Keratinocyte (primary cell): ENCODE results near the gene BIN2. TPM values are rescaled to one million over a fixed set of nuclear protein-coding genes. Genes with fewer than 3 reads are reported as not detected.

Experiments used
- DNase-seq: peaks from one replicate; pipeline ENCODE4 v3.0.0-alpha.2; 2011; ENCODE audit warnings: low read depth, missing footprints, low spot score
- FAIRE-seq: peaks from 2 replicates; lab custom pipeline; 2011; peaks lifted over from hg19 to GRCh38; lab: Jason Lieb, UNC
- H2AFZ ChIP-seq: 2 replicates; pipeline ENCODE4 v1.6.0; 2012; ENCODE audit warnings: low read length, control low read depth, inconsistent platforms; ENCODE audit not compliant: control insufficient read depth
- H3K27ac ChIP-seq: 2 replicates; pipeline ENCODE4 v1.5.1; 2011; ENCODE audit warnings: low read length; ENCODE audit not compliant: control insufficient read depth, insufficient read depth
- H3K27me3 ChIP-seq: 3 replicates; pipeline ENCODE4 v1.6.0; 2011; ENCODE audit warnings: low read length; ENCODE audit not compliant: control insufficient read depth, insufficient read depth; ENCODE audit errors: extremely low read depth
- H3K36me3 ChIP-seq, 2 experiments: 2 replicates in 1 of 2; 3 replicates in 1 of 2; pipeline ENCODE4 v1.5.1; 2011; ENCODE audit warnings: low read length in 2 of 2, mild to moderate bottlenecking in 1 of 2; ENCODE audit not compliant: control insufficient read depth in 2 of 2, insufficient read depth in 2 of 2; ENCODE audit errors: extremely low read depth in 1 of 2
- H3K4me1 ChIP-seq: 3 replicates; pipeline ENCODE4 v1.5.1; 2011; ENCODE audit warnings: low read length; ENCODE audit not compliant: control insufficient read depth, insufficient read depth; ENCODE audit errors: extremely low read depth
- H3K4me2 ChIP-seq: 3 replicates; pipeline ENCODE4 v1.6.0; 2011; ENCODE audit warnings: low read depth, low read length; ENCODE audit not compliant: control insufficient read depth, insufficient read depth; ENCODE audit errors: extremely low read depth
- H3K4me3 ChIP-seq, 3 experiments: fragments of 200-600 bp in 1 of 3; sonication (generic) in 1 of 3; 2 replicates in 2 of 3; 3 replicates in 1 of 3; pipeline ENCODE4 v1.5.1; 2011 to 2016; ENCODE audit warnings: low read length in 3 of 3, mild to moderate bottlenecking in 3 of 3, control low read depth in 2 of 3, inconsistent platforms in 1 of 3, low read depth in 1 of 3, mixed read lengths in 1 of 3, mixed run types in 1 of 3, moderate library complexity in 1 of 3; ENCODE audit not compliant: control insufficient read depth in 2 of 3, insufficient read depth in 2 of 3; ENCODE audit errors: extremely low read depth in 1 of 3
- H3K79me2 ChIP-seq: 2 replicates; pipeline ENCODE4 v1.6.0; 2012; ENCODE audit warnings: low read length; ENCODE audit not compliant: control insufficient read depth, insufficient read depth
- H3K9ac ChIP-seq: 3 replicates; pipeline ENCODE4 v1.6.0; 2011; ENCODE audit warnings: low read length; ENCODE audit not compliant: control insufficient read depth, insufficient read depth; ENCODE audit errors: extremely low read depth
- H3K9me1 ChIP-seq: 3 replicates; pipeline ENCODE4 v1.6.0; 2011; ENCODE audit warnings: low read length; ENCODE audit not compliant: control insufficient read depth, insufficient read depth; ENCODE audit errors: extremely low read depth
- H3K9me3 ChIP-seq: 2 replicates; pipeline ENCODE4 v1.5.1; 2012; ENCODE audit warnings: low read depth, low read length; ENCODE audit not compliant: control insufficient read depth
- H4K20me1 ChIP-seq: 3 replicates; pipeline ENCODE4 v1.6.0; 2011; ENCODE audit warnings: low read length; ENCODE audit not compliant: control insufficient read depth, insufficient read depth; ENCODE audit errors: extremely low read depth
- EZH2 ChIP-seq: IDR thresholded peaks from one replicate; pipeline ENCODE4 v1.6.1; 2012; ENCODE audit warnings: inconsistent platforms, mild to moderate bottlenecking, low read length, moderate library complexity
- dilution Hi-C: fragments of 300-500 bp; cut with MboI; formaldehyde crosslinking; loops from one replicate; pipeline ENCODE4 v1.7.0; 2020; ENCODE audit warnings: low sequenced_read_pairs; ENCODE audit not compliant: extremely low pct_ligation_motif_present
- polyA plus RNA-seq, 5 experiments: library from polyadenylated mRNA; depleted of rRNA in 3 of 5; stranded (reverse) in 3 of 5; stranded (forward) in 1 of 5; unstranded in 1 of 5; fragments of >200 nt; gene quantifications; 1 replicate in 1 of 5; 2 replicates in 3 of 5; 3 replicates in 1 of 5; pipeline versions ENCODE4 v1.2.1 to v1.2.3, GENCODE V29; 2011 to 2012; ENCODE audit warnings: missing spikeins in 2 of 5, low read depth in 1 of 5, low replicate concordance in 1 of 5
- TF ChIP-seq, protein P1 (sequence below), 3 experiments: IDR thresholded peaks in 1 of 3; conservative IDR thresholded peaks in 1 of 3; optimal IDR thresholded peaks in 1 of 3; 2 replicates in 2 of 3; 3 replicates in 1 of 3; pipeline versions ENCODE3 to v1.5.1; 2011; ENCODE audit warnings: low read length in 3 of 3, mild to moderate bottlenecking in 3 of 3, moderate library complexity in 2 of 3, control low read depth in 1 of 3, inconsistent platforms in 1 of 3; ENCODE audit not compliant: insufficient read depth in 2 of 3; ENCODE audit errors: extremely low read depth in 1 of 3

Gene BIN2
- polyA plus RNA-seq, 1 donor (not counting 4 experiments of a cell fraction or from before 2014, with no cell fraction given): not detected

- H3K27ac ChIP-seq: no peak overlapping the region
- no peaks in the 10 kb centered on the region for H3K27me3 ChIP-seq
- no peak overlapping the region for H3K4me2 ChIP-seq
- no peaks in the 10 kb centered on the region for H3K9me3 ChIP-seq
- FAIRE-seq (no peak), DNase-seq (no peak)
- H3K4me1 ChIP-seq: no peaks in the 10 kb centered on the region
- no peak overlapping the region for H3K9ac ChIP-seq
- dilution Hi-C loops: no loop called here
- H2AFZ ChIP-seq: no peak overlapping the region
- peaks cover 2% of the 10 kb centered on the region for H3K9me1 ChIP-seq
- no peaks in the 10 kb centered on the region for H4K20me1 ChIP-seq
- no peak overlapping the region for H3K4me3 ChIP-seq
- H3K79me2 ChIP-seq: no peaks in the 10 kb centered on the region
- TF ChIP-seq, protein P1, sequence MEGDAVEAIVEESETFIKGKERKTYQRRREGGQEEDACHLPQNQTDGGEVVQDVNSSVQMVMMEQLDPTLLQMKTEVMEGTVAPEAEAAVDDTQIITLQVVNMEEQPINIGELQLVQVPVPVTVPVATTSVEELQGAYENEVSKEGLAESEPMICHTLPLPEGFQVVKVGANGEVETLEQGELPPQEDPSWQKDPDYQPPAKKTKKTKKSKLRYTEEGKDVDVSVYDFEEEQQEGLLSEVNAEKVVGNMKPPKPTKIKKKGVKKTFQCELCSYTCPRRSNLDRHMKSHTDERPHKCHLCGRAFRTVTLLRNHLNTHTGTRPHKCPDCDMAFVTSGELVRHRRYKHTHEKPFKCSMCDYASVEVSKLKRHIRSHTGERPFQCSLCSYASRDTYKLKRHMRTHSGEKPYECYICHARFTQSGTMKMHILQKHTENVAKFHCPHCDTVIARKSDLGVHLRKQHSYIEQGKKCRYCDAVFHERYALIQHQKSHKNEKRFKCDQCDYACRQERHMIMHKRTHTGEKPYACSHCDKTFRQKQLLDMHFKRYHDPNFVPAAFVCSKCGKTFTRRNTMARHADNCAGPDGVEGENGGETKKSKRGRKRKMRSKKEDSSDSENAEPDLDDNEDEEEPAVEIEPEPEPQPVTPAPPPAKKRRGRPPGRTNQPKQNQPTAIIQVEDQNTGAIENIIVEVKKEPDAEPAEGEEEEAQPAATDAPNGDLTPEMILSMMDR (optimal IDR thresholded peaks at IDR 0.05 in 1 of 3, IDR thresholded peaks at IDR 0.05 in 1 of 3, conservative IDR thresholded peaks at IDR 0.05 in 1 of 3; ENCODE audit: extremely low read depth in 1 of 3, insufficient read depth in 2 of 3, low read length in 3 of 3): no peak
- no peak for TF ChIP-seq EZH2
- H3K36me3 ChIP-seq: no peaks in the 10 kb centered on the region
Measured at GRCh38 chr12:51232642-51233041, 91.3 kb downstream of the BIN2 start.

Other genes starting within 250 kb of the BIN2 start
- gene CSRNP2, start 240.6 kb downstream of the BIN2 start, polyA plus RNA-seq: 17.5 to 19.2 TPM (median 18.4 TPM) in 3 replicates
- gene TFCP2, start 151.0 kb downstream of the BIN2 start, polyA plus RNA-seq: 17.0 to 28.7 TPM (median 27.2 TPM) in 3 replicates
- gene POU6F1, start 106.1 kb downstream of the BIN2 start, polyA plus RNA-seq: 0.29 to 0.45 TPM (median 0.42 TPM) in 3 replicates
- 199 to 239 TPM (median 232 TPM) in 3 replicates for gene DAZAP2, start 85.3 kb downstream of the BIN2 start, polyA plus RNA-seq
- 42.9 to 63.3 TPM (median 52.1 TPM) in 3 replicates for gene SMAGP, start 53.8 kb downstream of the BIN2 start, polyA plus RNA-seq
- not detected in 3 replicates for gene CELA1, start 22.5 kb upstream of the BIN2 start, polyA plus RNA-seq
- gene GALNT6, start 67.2 kb upstream of the BIN2 start, polyA plus RNA-seq: 42.7 to 78.1 TPM (median 57.5 TPM) in 3 replicates
- 1.1 to 2.3 TPM (median 2.0 TPM) in 3 replicates for gene SLC4A8, start 100.7 kb upstream of the BIN2 start, polyA plus RNA-seq